ENCODE data around the gene ARF6. TPM values are rescaled to one million over a fixed set of nuclear protein-coding genes. Genes with fewer than 3 reads are reported as not detected.

The ARF6 gene
- total RNA-seq, 1 experiment from 2014 or later = 49.2 TPM

- Histone ChIP-seq H3K14ac (ENCODE audit: insufficient read depth, low read length) (no peak overlapping the region), H3T11ph (ENCODE audit: low read length) (no peak overlapping the region), H2BK20ac (ENCODE audit: low read depth, low read length, poor library complexity, severe bottlenecking) (no peak overlapping the region), H2AK5ac (ENCODE audit: insufficient read length, low read length) (no peak overlapping the region), H2BK15ac (ENCODE audit: low read depth, low read length) (no peak overlapping the region), H3K18ac (ENCODE audit: insufficient read length, low read depth, low read length) (no peak overlapping the region), H4K91ac (ENCODE audit: insufficient read length, low read depth, low read length) (no peak overlapping the region), H4K8ac (replicated peaks; ENCODE audit: insufficient read length, low read depth, low read length) (no peak overlapping the region), H3K4ac (ENCODE audit: low read depth, low read length) (no peak overlapping the region), H3K79me2 (ENCODE audit: insufficient read depth, low read length) (no peaks in the 10 kb centered on the region), H2BK12ac (ENCODE audit: insufficient read length, low read depth, low read length) (no peak overlapping the region), H3K56ac (ENCODE audit: insufficient read length, low read depth, low read length) (no peak overlapping the region), H3K4me2 (ENCODE audit: insufficient read depth, insufficient read length, low read length) (no peak overlapping the region), H3K4me1 (ENCODE audit: insufficient read depth, low read length) (no peaks in the 10 kb centered on the region), H2BK5ac (ENCODE audit: insufficient read length, low read length) (no peak overlapping the region), H3K79me1 (ENCODE audit: insufficient read depth, low read depth, low read length, poor library complexity, severe bottlenecking) (no peaks in the 10 kb centered on the region), H3K23me2 (ENCODE audit: insufficient read length, low read depth, low read length, poor library complexity, severe bottlenecking) (no peaks in the 10 kb centered on the region), H3K23ac (ENCODE audit: insufficient read length, low read depth, low read length) (no peak overlapping the region), H3K9ac (ENCODE audit: extremely low read depth, insufficient read length, low read length) (no peak overlapping the region), H3K9me3 (ENCODE audit: control insufficient read depth, low read depth, low read length) (no peaks in the 10 kb centered on the region), H3K27me3 (ENCODE audit: insufficient read depth, low read length) (no peaks in the 10 kb centered on the region), H4K20me1 (ENCODE audit: control insufficient read depth, insufficient read depth, insufficient read length) (no peaks in the 10 kb centered on the region), H3K27ac (ENCODE audit: insufficient read length, low read depth, low read length) (no peak overlapping the region), H2AFZ (ENCODE audit: low read length) (no peak overlapping the region), H2BK120ac (ENCODE audit: low read depth, low read length, poor library complexity, severe bottlenecking) (no peak overlapping the region), H4K5ac (ENCODE audit: insufficient read length, low read depth, low read length) (no peak overlapping the region)
- H3K4me3 Mint-ChIP-seq = no peak overlapping the region
- no peak for DNase-seq
- H3K27me3 Mint-ChIP-seq (ENCODE audit: low read depth) = no peaks in the 10 kb centered on the region
- TF ChIP-seq CTCF (conservative IDR thresholded peaks at IDR 0.05) = no peak
- WGBS (ENCODE audit: extremely low coverage, insufficient read length, low lambda C conversion rate) = no CpG with 5 or more reads among the region's 4 CpGs
- no peaks in the 10 kb centered on the region for H3K9me3 Mint-ChIP-seq
- H3K27ac Mint-ChIP-seq = 0 out of 7 replicates have a peak overlapping the region, but pooled peaks of 1 of the 3 experiments have one; percentile 28
- H3K36me3 Mint-ChIP-seq (ENCODE audit: insufficient read depth in 1 of 3, low read depth in 3 of 3) = no peaks in the 10 kb centered on the region
- H3K4me1 Mint-ChIP-seq = no peaks in the 10 kb centered on the region; a peak in 1 of 4 replicates
Observed at GRCh38 chr14:49923881-49924280, 31.0 kb downstream of the ARF6 start.
